Measurements from ENCODE around the gene RBMX.
"Not testable (repeated sequence)": the region's sequence is repeated elsewhere in the genome, so short reads cannot be mapped to it uniquely, and the experiment has no call there.

RBMX gene

DNA sequence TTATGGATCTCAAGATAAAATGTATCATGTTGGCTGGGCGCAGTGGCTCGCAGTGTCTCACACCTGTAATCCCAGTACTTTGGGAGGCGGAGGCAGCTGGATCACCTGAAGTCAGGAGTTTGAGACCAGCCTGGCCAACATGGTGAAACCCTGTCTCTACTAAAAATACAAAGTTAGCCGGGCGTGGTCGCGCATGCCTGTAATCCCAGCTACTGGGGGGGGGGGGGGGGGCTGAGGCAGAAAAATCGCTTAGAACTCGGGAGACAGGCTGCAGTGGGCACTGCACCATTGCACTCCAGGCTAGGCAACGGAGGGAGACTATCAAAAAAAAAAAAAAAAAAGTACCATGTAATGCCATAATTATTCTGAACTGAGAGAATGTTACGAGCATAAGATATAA lies 2.1 kb downstream of the RBMX start:
- DNase-seq (ENCODE audit: low read depth): no peak

DNA sequence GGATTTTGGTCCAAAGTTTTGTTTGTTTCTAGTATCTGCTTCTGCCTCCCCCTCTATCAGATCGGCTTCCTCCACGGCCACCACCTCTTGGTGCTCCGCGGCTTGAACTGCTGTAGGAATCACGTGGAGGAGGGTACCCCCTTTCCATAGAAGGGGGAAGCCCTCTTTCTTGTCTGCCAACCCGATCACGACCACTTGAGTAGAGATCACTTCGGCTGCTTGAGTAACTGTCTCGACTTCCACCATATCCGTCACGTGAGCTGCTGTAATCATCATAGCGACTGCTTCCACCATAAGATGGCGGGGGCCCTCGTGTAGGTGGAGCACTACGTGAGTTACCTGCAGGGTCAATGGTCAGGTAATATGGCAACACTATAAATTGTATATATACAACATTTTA lies 6.4 kb downstream of the RBMX start:
- DNase-seq (ENCODE audit: low read depth): not testable (repeated sequence)

DNA sequence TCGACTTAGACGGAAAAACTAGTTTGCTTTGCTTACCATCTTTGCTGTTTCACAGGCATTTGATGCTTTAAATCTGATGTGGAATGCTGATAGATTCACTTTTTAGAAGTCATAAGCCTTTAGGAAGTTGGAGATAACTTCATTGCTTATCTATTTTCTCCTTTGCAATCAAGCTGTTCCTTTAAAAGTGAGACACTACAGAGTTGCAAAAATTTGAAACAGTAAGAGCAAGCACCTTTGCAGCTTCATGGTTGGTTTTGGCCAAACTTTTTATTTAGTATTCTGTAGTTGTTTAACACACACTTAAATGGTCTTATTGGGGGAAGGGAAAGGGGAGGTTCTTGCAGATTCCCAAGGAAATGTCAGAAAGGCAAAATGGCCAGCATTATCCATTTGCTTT lies 7.3 kb downstream of the RBMX start:
- DNase-seq (ENCODE audit: low read depth): not testable (repeated sequence)

DNA sequence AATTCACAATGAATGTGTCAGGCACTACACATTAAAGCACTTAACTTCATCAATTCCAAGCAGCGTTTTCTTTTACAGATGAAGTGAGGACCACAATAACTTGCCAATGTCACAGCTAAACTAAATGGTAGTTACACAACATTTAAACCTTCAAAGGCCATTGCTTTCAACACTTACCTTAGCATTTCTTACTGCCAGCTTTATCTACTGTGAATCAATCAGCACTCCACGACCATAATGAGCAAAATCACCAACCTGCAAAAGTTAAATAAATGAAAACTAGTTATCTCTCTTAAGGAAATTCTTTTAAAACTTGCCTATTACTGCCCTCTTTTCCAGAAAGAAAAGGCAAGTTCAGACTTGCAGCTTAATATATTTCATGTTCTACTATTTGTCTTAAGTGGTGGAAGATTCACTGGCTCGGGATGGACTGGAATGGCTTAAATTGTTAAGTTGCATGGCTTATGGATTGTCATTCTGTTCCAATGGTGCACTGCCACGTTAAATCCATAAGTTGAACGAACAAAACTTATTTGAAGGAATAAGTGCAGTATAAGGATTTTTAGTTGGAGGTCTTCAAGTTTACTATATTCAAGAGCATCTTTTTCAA lies 8.3 kb downstream of the RBMX start:
- DNase-seq (ENCODE audit: low read depth): no peak

DNA sequence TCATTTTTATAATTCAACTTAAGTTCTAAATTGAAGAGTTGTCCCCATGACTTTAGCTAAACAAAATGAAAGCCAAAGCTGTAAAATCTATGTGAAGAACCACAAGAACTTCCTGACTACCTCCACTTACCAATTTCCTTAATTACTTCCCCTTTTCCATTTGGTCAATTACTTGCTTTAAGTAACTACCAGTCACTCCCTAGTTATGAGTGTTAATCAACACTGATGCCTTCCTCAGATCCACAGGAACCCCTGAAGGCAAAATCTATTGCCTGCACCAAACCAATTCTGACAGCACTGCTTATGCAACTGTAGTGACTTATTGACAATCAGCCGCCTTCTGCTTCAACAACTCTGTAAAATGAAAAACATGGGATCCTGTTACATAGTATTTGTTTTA lies 10.5 kb downstream of the RBMX start:
- DNase-seq (ENCODE audit: low read depth): no peak

DNA sequence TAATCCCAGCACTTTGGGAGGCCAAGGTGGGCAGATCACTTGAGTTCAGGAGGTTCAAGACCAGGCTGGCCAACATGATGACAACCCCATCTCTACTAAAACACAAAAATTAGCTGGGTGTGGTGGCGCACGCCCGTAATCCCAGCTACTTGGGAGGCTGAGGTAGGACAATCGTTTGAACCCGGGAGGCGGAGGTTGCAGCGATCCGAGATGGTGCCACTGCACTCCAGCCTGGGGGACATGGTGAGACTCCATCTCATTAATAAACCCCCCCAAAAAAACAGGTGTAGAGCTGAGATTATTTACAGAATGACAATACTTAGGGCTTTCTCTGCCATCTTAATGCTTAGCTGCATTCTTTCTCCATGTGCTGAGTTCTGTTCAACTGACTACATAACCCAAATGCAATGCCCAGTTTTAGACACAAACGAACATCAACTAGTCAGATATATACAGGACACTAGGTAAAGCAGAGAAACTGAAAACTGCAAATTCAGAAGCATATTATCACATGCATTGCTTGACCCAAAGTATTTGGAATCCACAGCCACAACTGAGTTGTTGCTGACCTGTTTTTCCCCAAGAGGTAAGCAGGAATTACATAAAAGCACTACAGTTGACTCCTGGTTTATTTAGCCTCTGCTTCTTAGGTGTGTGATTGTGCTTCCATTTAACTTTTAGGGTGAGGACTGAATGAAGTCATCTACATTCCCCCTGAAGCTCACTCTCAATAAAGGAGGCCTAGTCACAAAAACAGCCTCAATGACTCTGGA lies 12.1 kb downstream of the RBMX start:
- no peak for DNase-seq (ENCODE audit: low read depth)

DNA sequence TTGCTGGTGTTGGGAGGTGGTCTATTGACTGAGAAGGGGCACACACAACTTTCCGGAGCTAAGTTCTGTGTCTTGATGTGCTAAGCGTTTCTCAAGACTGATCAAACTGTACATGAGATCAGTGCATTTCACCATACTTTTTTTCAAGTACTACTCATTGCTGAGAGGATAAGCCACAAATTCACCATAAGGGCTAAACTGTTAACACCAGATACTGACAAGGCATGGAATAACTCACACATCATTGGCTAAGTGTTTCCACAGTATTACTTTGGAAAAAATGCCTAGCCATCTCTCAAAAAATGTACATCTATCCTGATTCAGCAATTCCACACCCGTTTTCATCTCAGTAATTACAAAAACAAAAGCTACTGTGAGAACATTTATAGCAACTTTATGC lies 13.0 kb downstream of the RBMX start:
- no peak for DNase-seq (ENCODE audit: low read depth)

DNA sequence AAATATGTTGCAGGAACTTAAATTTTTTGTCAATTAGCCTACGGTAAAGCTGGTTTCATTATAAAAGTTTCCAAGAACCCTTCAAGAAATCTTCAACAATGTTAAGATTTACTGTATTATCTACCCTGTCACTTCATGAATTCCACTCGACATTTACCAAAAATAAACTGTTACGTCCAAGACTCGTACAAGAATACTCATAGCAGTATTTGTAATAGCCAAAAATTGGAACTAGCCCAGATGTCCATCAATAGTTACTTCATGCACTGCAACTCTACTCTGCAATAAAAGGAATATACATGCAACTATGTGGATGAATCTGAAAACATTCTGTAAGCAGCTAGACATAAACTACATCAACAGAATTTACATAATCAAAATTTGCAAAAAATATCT lies 13.4 kb downstream of the RBMX start:
- no peak for DNase-seq (ENCODE audit: low read depth)

DNA sequence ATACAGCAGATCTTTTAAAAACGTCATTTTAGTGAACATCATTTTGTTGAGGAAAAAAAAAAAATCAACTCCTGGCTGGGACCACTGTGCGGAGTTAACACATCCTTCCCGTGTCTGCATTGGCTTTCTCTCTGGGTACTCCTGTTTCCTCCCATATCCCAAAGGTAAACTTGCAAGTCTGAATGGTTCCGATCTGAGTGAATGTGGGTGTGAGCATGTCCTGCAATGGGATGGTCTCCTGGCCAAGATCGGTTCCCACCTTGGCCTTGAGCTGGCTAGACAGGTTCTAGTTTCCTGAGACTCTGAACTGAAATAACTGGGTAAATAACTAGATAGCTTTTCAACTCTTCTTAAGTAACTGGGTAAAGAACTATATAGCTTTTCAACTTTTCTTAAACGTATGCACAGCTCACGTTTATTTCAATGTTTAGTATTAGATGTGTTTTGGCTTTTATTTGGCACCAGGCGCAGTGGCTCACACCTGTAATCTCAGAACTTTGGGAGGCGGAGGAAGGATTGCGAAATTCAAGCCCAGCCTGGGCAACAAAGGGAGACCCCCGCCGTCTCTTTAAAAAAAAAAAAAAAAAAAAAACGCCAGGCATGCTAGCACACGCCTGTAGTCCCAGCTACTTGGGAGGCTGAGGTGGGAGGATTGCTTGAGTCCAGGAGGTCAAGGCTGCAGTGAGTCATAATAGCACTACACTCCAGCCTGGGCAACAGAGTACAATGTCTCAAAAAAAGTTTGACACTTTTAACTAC lies 14.0 kb downstream of the RBMX start:
- no peak for DNase-seq (ENCODE audit: low read depth)

DNA sequence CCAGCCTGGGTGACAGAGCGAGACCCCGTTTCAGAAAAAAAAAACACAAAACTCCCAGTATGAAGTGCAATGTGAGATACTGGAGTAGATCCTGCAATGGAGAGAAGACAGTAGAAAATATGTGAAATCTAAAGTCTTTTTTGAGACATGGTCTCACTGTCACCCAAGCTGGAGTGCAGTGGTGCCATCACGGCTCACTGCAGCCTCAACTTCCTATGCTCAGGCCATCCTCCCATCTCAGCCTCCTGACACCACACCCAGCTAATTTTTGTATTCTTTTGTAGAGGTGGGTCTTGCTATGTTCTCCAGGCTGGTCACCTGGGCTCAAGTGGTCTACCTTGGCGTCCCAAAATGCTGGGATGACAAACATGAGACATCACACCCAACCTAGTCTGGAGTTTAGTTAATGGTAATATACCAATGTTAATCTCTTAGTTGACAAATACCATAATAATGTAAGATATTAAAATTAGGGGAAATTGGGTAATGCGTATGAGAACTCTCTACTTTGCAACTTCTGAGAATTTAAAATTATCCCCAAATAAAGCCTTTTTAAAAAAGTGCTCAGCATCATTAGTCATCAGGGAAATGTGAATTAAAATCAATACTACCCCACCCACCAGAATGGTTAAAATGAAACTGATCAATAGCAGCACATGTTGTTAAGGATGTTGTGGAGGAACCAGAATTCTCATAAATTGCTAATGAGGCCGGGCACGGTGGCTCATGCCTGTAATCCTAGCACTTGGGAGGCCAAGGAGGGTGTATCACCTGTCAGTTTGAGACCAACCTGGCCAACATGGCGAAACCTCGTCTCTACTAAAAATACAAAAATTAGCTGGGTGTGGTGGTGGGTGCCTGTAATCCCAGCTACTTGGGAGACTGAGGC lies 15.0 kb downstream of the RBMX start:
- no peak for DNase-seq (ENCODE audit: low read depth)

DNA sequence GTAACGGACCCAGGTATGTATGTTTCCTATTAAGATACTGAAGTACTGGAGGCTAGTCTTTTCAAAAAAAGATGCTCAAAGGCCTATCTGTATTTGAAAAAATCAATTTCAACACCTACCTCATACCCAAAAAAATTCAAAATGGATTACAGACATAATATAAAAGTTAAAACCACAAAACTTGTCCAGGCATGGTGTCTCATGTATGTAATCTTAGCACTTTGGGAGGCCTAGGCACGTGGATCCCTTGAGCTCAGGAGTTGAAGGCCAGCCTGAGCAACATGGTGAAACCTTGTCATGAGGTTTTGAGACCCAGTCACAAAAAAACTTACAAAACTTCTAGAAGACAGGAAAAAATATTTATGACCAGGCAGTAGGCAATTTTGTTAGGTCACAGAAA lies 16.7 kb downstream of the RBMX start:
- DNase-seq (ENCODE audit: low read depth): no peak

DNA sequence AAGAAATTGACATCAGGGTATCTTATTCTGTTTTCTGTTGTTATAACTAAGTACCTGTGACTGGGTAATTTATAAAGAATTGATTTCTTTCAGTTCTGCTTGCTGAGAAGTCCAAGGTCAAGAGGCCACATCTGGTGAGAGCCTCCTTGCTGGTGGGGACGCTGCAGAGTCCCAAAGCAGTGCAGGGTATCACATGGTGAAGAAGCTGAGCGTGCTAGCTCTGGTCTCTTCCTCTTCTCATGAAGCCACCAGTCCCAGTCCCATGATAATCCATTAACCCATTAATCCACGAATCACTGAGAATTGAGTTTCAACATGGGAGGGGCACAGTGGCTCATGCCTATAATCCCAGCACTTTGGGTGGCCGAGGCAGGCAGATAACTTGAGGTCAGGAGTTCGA lies 18.0 kb downstream of the RBMX start:
- DNase-seq (ENCODE audit: low read depth): no peak

DNA sequence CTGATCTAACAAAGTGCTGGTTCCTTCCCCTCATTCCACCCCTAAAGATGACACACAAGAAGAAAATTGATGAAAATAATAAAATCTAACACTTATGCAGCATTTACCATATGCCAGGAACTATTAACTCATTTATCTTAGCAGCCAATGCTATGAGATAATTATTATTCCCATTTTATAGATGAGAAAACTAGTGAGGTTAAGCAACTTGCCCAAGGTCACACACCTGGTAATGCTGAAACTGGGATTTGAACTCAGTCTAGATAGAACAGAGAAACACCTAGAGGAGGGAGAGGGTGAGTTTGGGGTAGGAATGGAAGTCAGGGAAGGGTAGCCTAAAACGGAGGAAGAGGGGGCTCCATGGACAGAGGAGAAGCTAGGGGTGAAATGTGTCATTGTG lies 18.6 kb downstream of the RBMX start:
- DNase-seq (ENCODE audit: low read depth): no peak

DNA sequence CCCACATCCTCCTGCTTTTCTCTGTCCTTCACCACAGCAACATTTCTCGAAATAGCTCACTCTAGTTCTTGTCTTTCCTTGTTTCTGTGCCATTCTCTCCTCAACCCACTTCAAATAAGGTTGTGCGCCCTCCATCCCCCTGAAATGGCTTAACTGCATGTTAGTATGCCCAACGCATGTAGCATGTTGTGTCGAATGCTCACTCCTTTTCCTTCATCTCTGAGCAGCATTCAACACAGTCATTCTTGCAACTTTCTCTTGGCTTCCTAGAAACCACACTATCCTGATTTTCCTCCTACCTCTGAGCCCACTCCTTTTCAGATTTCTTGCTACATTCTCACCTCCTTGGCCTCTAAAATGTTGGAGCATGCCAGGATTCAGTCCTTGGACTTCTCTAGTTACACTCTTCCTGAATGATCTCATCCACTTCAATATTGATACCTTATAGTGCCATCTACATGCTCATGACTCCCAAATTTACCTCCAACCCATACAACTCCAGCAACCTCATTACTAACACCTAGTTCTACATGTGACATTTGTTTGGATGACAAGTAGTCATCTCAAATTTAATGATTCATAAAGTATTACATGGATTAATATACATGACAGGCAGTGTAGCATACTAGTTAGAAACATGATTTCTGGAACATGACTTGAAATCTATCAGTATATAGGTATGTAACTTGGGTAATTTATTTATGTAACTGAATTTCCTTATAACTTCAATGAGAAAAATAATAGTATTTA lies 22.3 kb downstream of the RBMX start:
- DNase-seq (ENCODE audit: low read depth): no peak

DNA sequence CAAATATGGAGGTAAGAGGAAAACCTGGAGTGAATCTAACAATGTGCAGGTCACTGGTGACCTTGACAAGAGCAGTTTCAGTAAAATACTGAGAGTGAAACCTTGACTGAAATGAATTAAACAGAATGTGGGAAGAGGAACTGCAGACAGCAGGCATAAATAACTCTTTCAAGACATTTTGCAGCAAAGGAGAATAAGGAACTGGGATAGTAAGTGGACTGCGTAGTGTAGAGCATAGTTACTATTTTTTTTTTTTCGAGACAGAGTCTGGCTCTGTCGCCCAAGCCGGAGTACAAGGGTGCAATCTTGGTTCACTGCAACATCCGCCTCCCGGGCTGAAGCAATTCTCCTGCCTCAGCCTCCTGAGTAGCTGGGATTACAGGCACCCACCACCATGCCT lies 24.0 kb downstream of the RBMX start:
- DNase-seq (ENCODE audit: low read depth): no peak

DNA sequence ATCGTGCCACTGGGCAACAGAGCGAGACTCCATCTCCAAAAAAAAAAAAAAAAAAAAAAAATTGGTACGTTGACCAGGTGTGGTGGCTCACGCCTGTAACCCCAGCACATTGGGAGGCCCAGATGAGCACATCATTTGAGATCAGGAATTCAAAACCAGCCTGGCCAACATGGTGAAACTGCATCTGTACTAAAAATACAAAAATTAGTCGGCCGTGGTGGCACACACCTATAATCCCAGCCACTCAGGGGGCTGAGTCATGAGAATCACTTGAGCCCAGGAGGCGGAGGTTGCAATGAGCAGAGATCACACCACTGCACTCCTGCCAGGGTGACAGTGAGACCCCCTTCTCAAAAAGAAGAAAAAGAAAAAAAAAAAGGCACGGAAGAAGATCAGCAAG lies 24.5 kb downstream of the RBMX start:
- no peak for DNase-seq (ENCODE audit: low read depth)

DNA sequence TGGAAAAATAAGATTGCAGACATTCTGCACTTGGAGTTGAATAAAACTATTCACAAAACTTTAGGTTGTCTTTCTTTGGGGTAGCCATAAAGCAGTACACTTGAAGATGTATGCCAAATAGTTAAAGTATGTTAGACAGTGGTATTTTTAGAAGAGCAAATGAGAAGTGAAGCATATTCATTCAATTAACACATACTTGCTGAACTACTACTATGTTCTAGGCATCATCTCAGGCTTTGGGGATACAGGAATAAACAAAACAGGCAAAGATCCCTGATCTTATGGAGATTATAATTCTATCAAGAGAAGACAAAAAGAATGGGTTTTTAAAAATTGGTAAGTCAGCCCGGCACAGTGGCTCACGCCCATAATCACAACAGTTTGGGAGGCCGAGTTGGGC lies 29.0 kb downstream of the RBMX start:
- no peak for DNase-seq (ENCODE audit: low read depth)

DNA sequence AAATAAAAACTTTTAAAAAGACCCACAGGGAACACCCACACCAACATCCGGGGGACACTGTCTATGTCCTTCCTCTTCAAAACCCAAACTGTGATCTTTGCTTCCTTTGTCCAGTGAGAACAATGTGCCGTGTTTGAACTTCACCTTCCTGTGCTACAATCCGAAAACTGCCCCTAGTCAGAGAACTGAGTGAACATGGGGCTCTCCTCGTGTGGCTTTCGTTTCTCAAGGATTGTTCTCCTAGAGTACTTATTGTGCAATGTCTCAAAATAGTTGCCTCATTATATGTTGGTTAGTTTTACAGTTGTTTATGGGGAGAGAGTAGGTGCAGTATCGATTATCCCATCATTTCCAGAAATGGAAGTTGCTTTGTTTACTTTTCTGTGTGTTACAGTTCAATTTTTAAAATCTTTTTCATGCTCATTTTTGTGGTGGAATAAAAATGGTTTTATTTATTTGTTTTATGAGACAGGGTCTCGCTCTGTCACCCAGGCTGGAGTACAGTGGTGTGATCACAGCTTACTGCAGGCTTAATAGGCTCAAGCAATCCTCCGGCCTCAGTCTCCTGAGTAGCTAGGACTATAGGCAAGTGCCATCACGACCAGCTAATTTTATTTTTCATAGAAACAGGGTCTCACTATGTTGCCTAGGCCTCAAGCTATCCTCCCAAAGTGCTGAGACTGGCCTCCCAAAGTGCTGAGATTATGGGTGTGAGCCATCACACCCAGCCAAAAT lies 29.9 kb downstream of the RBMX start:
- DNase-seq (ENCODE audit: low read depth): no peak

DNA sequence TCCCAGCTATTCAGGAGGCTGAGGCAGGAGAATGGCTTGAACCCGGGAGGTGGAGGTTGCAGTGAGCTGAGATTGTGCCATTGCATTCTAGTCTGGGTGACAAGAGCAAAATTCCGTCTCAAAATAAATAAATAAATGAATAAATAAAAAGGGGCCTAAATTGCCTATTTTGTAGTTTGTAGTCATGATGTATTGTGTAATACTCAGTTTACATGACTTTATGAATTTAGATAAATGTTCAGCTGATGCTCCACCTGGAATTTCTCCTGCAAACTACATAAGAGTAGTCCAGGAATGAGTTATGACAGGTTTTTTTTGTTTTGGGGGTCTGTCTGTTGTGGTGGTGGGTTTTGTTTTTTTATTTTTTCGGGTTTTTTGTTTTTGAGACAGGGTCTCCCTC lies 31.1 kb downstream of the RBMX start:
- DNase-seq (ENCODE audit: low read depth): no peak

DNA sequence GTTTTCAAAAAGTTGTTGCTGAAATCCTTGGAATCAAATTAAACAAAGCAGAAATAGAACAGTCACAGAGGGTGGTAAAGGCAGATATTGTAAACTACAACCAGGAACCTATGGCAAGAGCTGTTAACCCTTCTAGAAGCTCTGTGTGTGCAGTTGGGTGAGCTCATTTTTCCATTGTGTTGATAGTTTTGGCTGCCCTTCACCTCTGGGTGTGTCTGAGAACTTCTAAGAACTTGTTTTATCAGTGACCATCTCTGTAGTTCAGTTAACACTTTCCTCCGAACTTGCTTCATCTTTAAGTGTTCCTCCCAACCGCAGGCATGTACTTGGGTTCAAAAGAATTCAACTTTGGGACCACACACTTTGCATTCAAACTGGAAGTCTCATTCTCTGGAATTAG lies 32.7 kb downstream of the RBMX start:
- peak; percentile 35 for DNase-seq (ENCODE audit: low read depth)

DNA sequence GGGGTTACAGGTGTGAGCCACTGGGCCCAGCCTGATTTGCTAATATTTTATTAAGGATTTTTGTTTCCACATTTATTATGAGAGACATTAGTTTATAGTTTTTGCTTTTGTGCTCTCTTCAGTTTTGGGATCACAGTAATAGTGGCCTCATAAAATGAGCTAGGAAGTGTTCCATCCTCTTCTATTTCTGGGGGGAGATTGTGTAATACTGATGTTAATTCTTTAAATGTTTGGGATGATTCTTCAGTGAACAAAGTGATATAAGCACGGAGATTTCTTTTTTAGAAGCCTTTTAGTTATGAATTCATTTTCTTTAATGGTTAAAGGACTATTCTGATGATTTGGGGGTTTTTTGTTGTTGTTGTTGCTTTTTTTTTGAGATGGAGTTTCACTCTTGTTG lies 41.3 kb downstream of the RBMX start:
- DNase-seq (ENCODE audit: low read depth): peak; percentile 62
